Activated CD8-positive, alpha-beta memory T cell treated with anti-CD3 and anti-CD28 coated beads, Interleukin-2, amount 10 ng/mL, durations not matched to agents 7 days and 5 days (primary cell): Measurements from ENCODE around the gene HSD11B2. TPM values are rescaled to one million over a fixed set of nuclear protein-coding genes. Genes with fewer than 3 reads are reported as not detected.

ENCODE experiments used
- ATAC-seq: fragments of 150-1000 bp; cut with Tn5 transposase; one replicate; pipeline ENCODE4 v1.10.0; 2021; ENCODE audit warnings: moderate library complexity
- CTCF ChIA-PET: fragments of 350-600 bp; sonication (Branson Sonifier 250); formaldehyde crosslinking; loops from one replicate; lab custom pipeline; 2021; ENCODE audit warnings: antibody characterized with exemption; lab: Charles Lee
- DNase-seq: peaks from one replicate; pipeline ENCODE4 v3.0.0-alpha.2; 2020
- H3K27ac Mint-ChIP-seq: one replicate; pipeline ENCODE4 v1.8.0; 2021; ENCODE audit warnings: mild to moderate bottlenecking, mixed read lengths
- H3K27me3 Mint-ChIP-seq: one replicate; pipeline ENCODE4 v1.8.0; 2021; ENCODE audit warnings: mixed read lengths
- H3K36me3 Mint-ChIP-seq: one replicate; pipeline ENCODE4 v1.8.0; 2021; ENCODE audit warnings: mild to moderate bottlenecking, mixed read lengths
- H3K4me1 Mint-ChIP-seq: one replicate; pipeline ENCODE4 v1.8.0; 2021; ENCODE audit warnings: mixed read lengths
- H3K4me3 Mint-ChIP-seq: one replicate; pipeline ENCODE4 v1.8.0; 2021; ENCODE audit warnings: mild to moderate bottlenecking, moderate library complexity, mixed read lengths
- H3K9me3 Mint-ChIP-seq: one replicate; pipeline ENCODE4 v1.8.0; 2022; ENCODE audit warnings: low read depth, mixed read lengths
- total RNA-seq, 2 experiments: library from RNA; stranded (reverse); gene quantifications; one replicate each; pipeline ENCODE4 v1.2.3, GENCODE V29; 2021

HSD11B2 gene
- total RNA-seq, 2 experiments from 2014 or later = 0.14 TPM; not detected in 1

DNA sequence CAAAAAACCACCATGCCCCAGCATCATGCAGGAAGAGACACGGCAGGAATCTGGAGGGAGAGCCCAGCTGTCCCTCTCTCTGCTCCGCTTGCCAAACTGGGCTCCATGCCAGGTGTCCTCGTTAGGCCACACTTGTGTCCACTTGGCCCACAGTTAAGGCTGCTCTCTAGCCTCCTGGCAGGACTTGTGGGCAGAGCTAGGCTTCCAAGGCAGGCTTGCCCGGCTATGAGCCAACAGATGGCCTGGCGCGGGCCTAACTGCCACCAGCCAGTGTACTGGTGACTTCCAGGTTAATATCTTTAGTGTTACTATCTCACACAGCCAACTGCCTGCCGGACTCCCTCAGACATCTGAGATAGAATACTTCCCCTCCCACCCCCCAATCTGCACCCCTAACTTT is 39.4 kb downstream of the HSD11B2 start:
- Mint-ChIP-seq H3K27me3 (no peaks in the 10 kb centered on the region), H3K27ac (no peak overlapping the region), H3K9me3 (no peaks in the 10 kb centered on the region), H3K4me3 (no peak overlapping the region), H3K36me3 (no peaks in the 10 kb centered on the region), H3K4me1 (peaks cover 23% of the 10 kb centered on the region)
- DNase-seq (no peak), ATAC-seq (no peak)
- CTCF ChIA-PET = interaction anchor here (1.2 kb wide), 1 partner anchor 44 kb away, joined by 3 read pairs; no protein-coding TSS in a partner anchor

DNA sequence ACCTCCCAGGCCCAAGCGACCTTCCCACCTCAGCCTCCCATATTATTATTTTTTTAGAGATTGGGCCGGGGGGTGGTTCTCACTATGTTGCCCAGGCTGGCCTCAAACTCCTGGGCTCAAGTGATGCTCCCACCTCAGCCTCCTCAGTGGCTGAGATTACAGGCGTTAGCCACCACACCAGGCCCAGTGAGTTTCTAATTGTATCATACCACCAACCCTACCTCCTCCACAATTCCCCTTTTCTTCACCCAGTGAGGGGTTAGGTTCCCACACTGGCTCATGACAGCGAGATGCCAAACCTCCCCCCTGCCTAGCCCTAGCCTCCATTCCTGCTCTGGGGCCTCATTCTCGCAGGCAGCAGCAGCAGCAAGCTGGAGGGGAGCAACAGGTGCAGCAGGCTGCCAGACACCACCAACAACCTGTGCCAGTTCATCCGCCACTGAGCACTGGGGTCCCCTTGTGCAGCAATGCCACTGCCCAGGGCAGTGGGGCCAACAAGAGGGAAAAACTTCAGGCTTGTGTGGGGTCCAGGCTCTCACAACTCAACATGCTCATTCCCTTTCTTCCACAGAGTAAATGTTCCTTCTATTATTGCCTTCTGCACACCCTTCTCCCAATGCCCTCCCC is 41.0 kb downstream of the HSD11B2 start:
- no peaks in the 10 kb centered on the region for H3K27me3 Mint-ChIP-seq
- CTCF ChIA-PET = interaction anchor here (1.3 kb wide), 1 partner anchor 9 kb away, joined by 4 read pairs; the partner anchor contains the start of gene ATP6V0D1
- H3K4me1 Mint-ChIP-seq = peaks cover 24% of the 10 kb centered on the region
- H3K4me3 Mint-ChIP-seq = no peak overlapping the region
- peaks cover 2% of the 10 kb centered on the region for H3K36me3 Mint-ChIP-seq
- H3K9me3 Mint-ChIP-seq = no peaks in the 10 kb centered on the region
- DNase-seq (no peak), ATAC-seq (no peak)
- no peak overlapping the region for H3K27ac Mint-ChIP-seq

DNA sequence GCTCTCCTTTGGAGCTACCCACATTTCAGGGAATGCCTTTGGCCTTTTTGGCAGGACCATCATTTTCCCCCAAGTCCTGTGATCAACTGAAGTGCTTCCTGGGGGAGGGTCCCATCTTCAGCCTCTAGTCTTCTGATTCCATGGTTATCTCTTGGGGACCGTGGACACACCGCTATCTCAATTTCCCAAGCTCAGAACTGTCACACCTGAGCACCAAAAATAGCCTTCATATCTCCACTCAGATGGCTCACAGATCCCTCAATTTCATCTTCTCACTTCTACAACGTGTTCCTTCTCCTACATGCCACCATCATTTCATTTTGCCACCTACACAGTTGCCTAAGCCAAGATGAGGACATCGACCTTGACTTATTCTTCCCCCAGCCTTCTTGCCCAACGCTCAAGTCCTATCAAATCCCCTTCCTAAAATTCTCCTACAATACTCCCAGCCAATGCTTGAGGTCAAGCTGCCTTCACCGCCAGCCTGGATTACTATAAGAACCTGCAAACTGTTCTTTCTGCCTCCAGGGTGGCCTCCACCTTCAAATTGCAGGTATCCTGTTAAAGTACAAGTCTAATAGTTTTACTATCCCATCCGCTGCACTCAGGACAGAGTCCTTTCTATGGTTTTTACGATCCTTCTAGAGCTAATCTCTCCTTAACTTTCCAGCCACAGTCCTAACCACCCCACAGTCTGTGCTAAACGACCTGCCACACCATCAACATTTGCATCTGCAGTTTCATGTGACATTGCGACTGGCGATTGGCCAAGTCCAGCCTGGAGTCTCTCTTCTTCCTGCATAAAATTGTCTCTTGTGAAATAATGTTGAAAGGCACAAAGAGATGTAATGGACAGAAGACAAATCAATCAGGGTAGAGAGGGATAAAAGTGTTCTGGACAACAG is 43.9 kb downstream of the HSD11B2 start:
- peaks cover 29% of the 10 kb centered on the region for H3K4me1 Mint-ChIP-seq
- H3K27ac Mint-ChIP-seq = no peak overlapping the region
- H3K36me3 Mint-ChIP-seq = peaks cover 2% of the 10 kb centered on the region
- H3K4me3 Mint-ChIP-seq = no peak overlapping the region
- no peaks in the 10 kb centered on the region for H3K27me3 Mint-ChIP-seq
- DNase-seq (no peak), ATAC-seq (no peak)
- CTCF ChIA-PET = interaction anchor here (0.6 to 1.6 kb wide), 2 partner anchors 47 to 142 kb away, joined by 3 to 5 read pairs; no protein-coding TSS in a partner anchor
- H3K9me3 Mint-ChIP-seq = no peaks in the 10 kb centered on the region

DNA sequence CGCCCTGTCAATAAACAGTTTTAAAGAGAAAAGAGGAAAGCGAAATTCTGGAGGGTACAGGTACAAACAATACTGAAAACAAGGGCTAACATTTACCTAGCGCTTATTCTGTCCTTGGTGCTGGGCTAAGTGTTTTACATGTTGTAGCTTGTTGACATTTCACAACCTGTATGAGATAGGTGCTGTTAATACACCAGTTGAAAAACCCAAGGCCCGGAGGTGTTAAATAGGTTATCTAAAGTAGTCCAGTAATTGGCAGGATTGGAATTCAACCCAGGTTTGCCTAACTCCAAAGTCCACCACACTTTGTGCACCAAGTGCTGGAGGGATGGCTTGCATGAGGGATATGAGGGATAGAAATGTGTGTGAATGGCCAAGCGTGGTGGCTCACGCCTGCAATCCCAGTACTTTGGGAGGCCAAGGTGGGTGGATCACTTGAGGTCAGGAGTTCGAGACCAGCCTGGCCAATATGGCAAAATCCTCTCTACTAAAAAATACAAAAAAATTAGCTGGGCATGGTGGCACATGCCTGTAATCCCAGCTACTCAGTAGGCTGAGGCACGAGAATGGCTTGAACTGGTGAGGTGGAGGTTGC is 47.1 kb downstream of the HSD11B2 start:
- no peaks in the 10 kb centered on the region for H3K9me3 Mint-ChIP-seq
- no peaks in the 10 kb centered on the region for H3K27me3 Mint-ChIP-seq
- H3K4me1 Mint-ChIP-seq = peaks cover 28% of the 10 kb centered on the region
- H3K4me3 Mint-ChIP-seq = no peak overlapping the region
- H3K36me3 Mint-ChIP-seq = peaks cover 8% of the 10 kb centered on the region
- CTCF ChIA-PET = interaction anchor here (1.1 to 30.1 kb wide), 3 partner anchors 13 to 90 kb away, joined by 3 to 732 read pairs (median 7); partner anchors contain the start of gene RIPOR1
- ATAC-seq (no peak), DNase-seq (no peak)
- H3K27ac Mint-ChIP-seq = no peak overlapping the region

GRCh38 chr16:67480833-67481560 is 50.1 kb downstream of the HSD11B2 start, which contains the start of gene ATP6V0D1:
ATP6V0D1 (minus strand) TSS chr16:67481157; CDS start chr16:67481086, 71 bp downstream.
- peak within 1 kb of the TSS; percentile 99 for H3K4me3 Mint-ChIP-seq
- DNase-seq (peak; percentile 99), ATAC-seq (peak; percentile 88)
- H3K4me1 Mint-ChIP-seq = peaks cover 31% of the 10 kb centered on the region
- H3K9me3 Mint-ChIP-seq = no peaks in the 10 kb centered on the region
- H3K27ac Mint-ChIP-seq = peak within 1 kb of the TSS; percentile 99
- H3K27me3 Mint-ChIP-seq = no peaks in the 10 kb centered on the region
- CTCF ChIA-PET = interaction anchor here (0.7 to 30.1 kb wide), 32 partner anchors 9 to 510 kb away, joined by 3 to 732 read pairs (median 4); partner anchors contain the start of genes ACD, C16orf86, CARMIL2 and CTCF
- H3K36me3 Mint-ChIP-seq = peaks cover 16% of the 10 kb centered on the region

- DNase-seq (peak; percentile 79), ATAC-seq (peak; percentile 27)
- Mint-ChIP-seq H3K27me3 (no peaks in the 10 kb centered on the region), H3K4me3 (peak overlapping the region; percentile 99), H3K36me3 (peaks cover 14% of the 10 kb centered on the region), H3K9me3 (no peaks in the 10 kb centered on the region), H3K4me1 (peaks cover 27% of the 10 kb centered on the region), H3K27ac (peak overlapping the region; percentile 99)
- CTCF ChIA-PET = interaction anchor here (0.7 to 30.1 kb wide), 27 partner anchors 9 to 509 kb away, joined by 3 to 732 read pairs (median 5); partner anchors contain the start of genes ACD, C16orf86, CARMIL2 and CTCF
These were observed 50.8 kb downstream of the HSD11B2 start for GRCh38 chr16:67481561-67482232.

- H3K27ac Mint-ChIP-seq = peak overlapping the region; percentile 99
- CTCF ChIA-PET = interaction anchor here (0.9 to 30.1 kb wide), 15 partner anchors 9 to 334 kb away, joined by 3 to 732 read pairs (median 8); partner anchors contain the start of genes ACD, CARMIL2, CTCF and PARD6A
- peak overlapping the region; percentile 99 for H3K4me3 Mint-ChIP-seq
- DNase-seq (no peak), ATAC-seq (no peak)
- peaks cover 14% of the 10 kb centered on the region for H3K36me3 Mint-ChIP-seq
- no peaks in the 10 kb centered on the region for H3K27me3 Mint-ChIP-seq
- peaks cover 27% of the 10 kb centered on the region for H3K4me1 Mint-ChIP-seq
- no peaks in the 10 kb centered on the region for H3K9me3 Mint-ChIP-seq
These were observed 51.5 kb downstream of the HSD11B2 start for GRCh38 chr16:67482233-67482924.

GRCh38 chr16:67483150-67483549 is 52.2 kb downstream of the HSD11B2 start, which contains the start of gene AGRP:
AGRP (minus strand) TSS chr16:67483547; CDS start chr16:67483398, 149 bp downstream.
- no peaks in the 10 kb centered on the region for H3K27me3 Mint-ChIP-seq
- H3K27ac Mint-ChIP-seq = peak within 1 kb of the TSS; percentile 99
- peaks cover 14% of the 10 kb centered on the region for H3K36me3 Mint-ChIP-seq
- CTCF ChIA-PET = interaction anchor here (0.9 to 30.1 kb wide), 6 partner anchors 9 to 62 kb away, joined by 3 to 732 read pairs (median 11); partner anchors contain the start of gene RIPOR1
- H3K4me3 Mint-ChIP-seq = peak within 1 kb of the TSS; percentile 99
- ATAC-seq (no peak), DNase-seq (no peak)
- H3K9me3 Mint-ChIP-seq = no peaks in the 10 kb centered on the region
- H3K4me1 Mint-ChIP-seq = peaks cover 23% of the 10 kb centered on the region

GRCh38 chr16:67483731-67484525 is 53.0 kb downstream of the HSD11B2 start:
- Mint-ChIP-seq H3K9me3 (no peaks in the 10 kb centered on the region), H3K27ac (peak overlapping the region; percentile 56), H3K27me3 (no peaks in the 10 kb centered on the region), H3K4me3 (no peak overlapping the region), H3K4me1 (peaks cover 20% of the 10 kb centered on the region), H3K36me3 (peaks cover 14% of the 10 kb centered on the region)
- no peak for DNase-seq
- CTCF ChIA-PET = interaction anchor here (1.2 to 30.1 kb wide), 3 partner anchors 10 to 324 kb away, joined by 3 to 732 read pairs (median 7); partner anchors contain the start of gene RIPOR1
- ATAC-seq = no peak

- CTCF ChIA-PET = interaction anchor here (30.1 kb wide), 1 partner anchor 34 kb away, joined by 732 read pairs; the partner anchor contains the start of gene RIPOR1
- no peak for ATAC-seq
- Mint-ChIP-seq H3K4me1 (peaks cover 12% of the 10 kb centered on the region), H3K9me3 (no peaks in the 10 kb centered on the region), H3K27ac (no peak overlapping the region), H3K36me3 (peaks cover 14% of the 10 kb centered on the region), H3K4me3 (no peak overlapping the region), H3K27me3 (no peaks in the 10 kb centered on the region)
- DNase-seq = no peak
These were observed 55.9 kb downstream of the HSD11B2 start for GRCh38 chr16:67486805-67487204.
